Measurements from ENCODE around the gene TIPRL. TPM values are rescaled to one million over a fixed set of nuclear protein-coding genes. Genes with fewer than 3 reads are reported as not detected.

The TIPRL gene
- total and polyA plus RNA-seq, 9 of the 15 experiments (the other 6 are each of a cell fraction or from before 2014, with no cell fraction given): 41.4 to 90.2 (median 69.9) TPM

- POLR2A ChIA-PET: interaction anchor here (0.6 kb wide), 3 partner anchors 9 to 850 kb away, joined by 3 read pairs; no protein-coding TSS in a partner anchor
- FAIRE-seq (no peak), ATAC-seq (no peak), DNase-seq (ENCODE audit: extremely low read depth in 1 of 4, low spot score in 3 of 4) (no peak)
- Histone ChIP-seq H2AFZ (ENCODE audit: low read depth, low read length) (no peak overlapping the region), H4K20me1 (replicated peaks; ENCODE audit: control insufficient read depth, insufficient read depth, low read length) (no peaks in the 10 kb centered on the region), H3K4me3 (no peak overlapping the region), H3K9me1 (ENCODE audit: control insufficient read depth, insufficient read depth, low read length) (no peaks in the 10 kb centered on the region), H3K4me1 (replicated peaks in 1 of 2; ENCODE audit: control insufficient read depth in 2 of 2, insufficient read depth in 2 of 2, low read length in 2 of 2) (peaks cover 0 to 6% of the 10 kb centered on the region in 2 experiments; a peak in 2 of 5 replicates), H3K9me3 (replicated peaks; ENCODE audit: control insufficient read depth, insufficient read depth, low read depth, low read length) (no peaks in the 10 kb centered on the region), H3K36me3 (ENCODE audit: control insufficient read depth, insufficient read depth, low read length) (peaks cover 55% of the 10 kb centered on the region), H3K79me2 (ENCODE audit: control insufficient read depth, insufficient read depth, low read length) (no peaks in the 10 kb centered on the region), H3K27me3 (ENCODE audit: control insufficient read depth in 2 of 2, insufficient read depth in 2 of 2, low read length in 2 of 2) (no peaks in the 10 kb centered on the region), H3K4me2 (ENCODE audit: insufficient read depth, low read length) (no peak overlapping the region), H3K9ac (ENCODE audit: insufficient read depth in 1 of 2, low read depth in 2 of 2, low read length in 2 of 2) (no peak overlapping the region), H3K27ac (ENCODE audit: extremely low read depth, low read depth, low read length) (no peak overlapping the region)
- CTCF ChIA-PET (ENCODE audit: low intra/inter-chr PET ratio): no interaction called here
- in situ Hi-C loops (cut with MboI): no loop called here
- 53% methylated on average over 3 of the region's 3 CpGs for WGBS (ENCODE audit: insufficient coverage, low coverage, missing lambda C conversion rate)
- TF ChIP-seq TFAP4 (CRISPR knock-in tag; IDR thresholded peaks at IDR 0.05; ENCODE audit: borderline replicate concordance): no peak
- no TSS peak for BruUV-seq (replicated peaks)
- intact Hi-C loops (cut with micrococcal nuclease): no loop called here
These were observed 20.3 kb downstream of the TIPRL start for GRCh38 chr1:168199056-168199455.

GRCh38 chr1:168202941-168203654, 24.3 kb downstream of the TIPRL start:
- Histone ChIP-seq H4K20me1 (replicated peaks; ENCODE audit: control insufficient read depth, insufficient read depth, low read length) (no peaks in the 10 kb centered on the region), H3K9me1 (ENCODE audit: control insufficient read depth, insufficient read depth, low read length) (no peaks in the 10 kb centered on the region), H3K9ac (ENCODE audit: insufficient read depth in 1 of 2, low read depth in 2 of 2, low read length in 2 of 2) (no peak overlapping the region), H3K9me3 (replicated peaks; ENCODE audit: control insufficient read depth, insufficient read depth, low read depth, low read length) (no peaks in the 10 kb centered on the region), H3K4me1 (replicated peaks in 1 of 2; ENCODE audit: control insufficient read depth in 2 of 2, insufficient read depth in 2 of 2, low read length in 2 of 2) (no peaks in the 10 kb centered on the region), H3K79me2 (ENCODE audit: control insufficient read depth, insufficient read depth, low read length) (no peaks in the 10 kb centered on the region), H3K4me3 (no peak overlapping the region), H3K4me2 (ENCODE audit: insufficient read depth, low read length) (no peak overlapping the region), H3K27me3 (ENCODE audit: control insufficient read depth in 2 of 2, insufficient read depth in 2 of 2, low read length in 2 of 2) (no peaks in the 10 kb centered on the region), H3K36me3 (ENCODE audit: control insufficient read depth, insufficient read depth, low read length) (peaks cover 31% of the 10 kb centered on the region), H2AFZ (ENCODE audit: low read depth, low read length) (no peak overlapping the region), H3K27ac (ENCODE audit: extremely low read depth, low read depth, low read length) (no peak overlapping the region)
- ChIA-PET CTCF (ENCODE audit: low intra/inter-chr PET ratio) (no interaction called here), POLR2A (interaction anchor here (1.1 to 1.2 kb wide), 3 partner anchors 13 to 23 kb away, joined by 3 to 5 read pairs (median 4); no protein-coding TSS in a partner anchor)
- TF ChIP-seq NFE2L1 (tag; IDR thresholded peaks at IDR 0.05; ENCODE audit: borderline replicate concordance, low read depth) (no peak), ZNF316 (IDR thresholded peaks at IDR 0.05) (0 out of 2 replicates have a peak, but pooled peaks have one; percentile 5), CEBPB (tag; IDR thresholded peaks at IDR 0.05) (peak; percentile 60), CEBPG (CRISPR knock-in tag; IDR thresholded peaks at IDR 0.05) (no peak), CEBPG (tag; conservative IDR thresholded peaks at IDR 0.05 in 1 of 2, IDR thresholded peaks at IDR 0.05 in 1 of 2) (peak in 1 of 2 experiments; percentile 32; a peak in 1 of 4 replicates), ELK1 (CRISPR knock-in tag; IDR thresholded peaks at IDR 0.05) (no peak)
- DNase-seq (ENCODE audit: extremely low read depth in 1 of 4, low spot score in 3 of 4) (no peak), ATAC-seq (no peak; the same call in 2 of the 3 replicates), FAIRE-seq (no peak)
- intact Hi-C loops (cut with micrococcal nuclease): no loop called here
- in situ Hi-C loops (cut with MboI): no loop called here
- WGBS (ENCODE audit: insufficient coverage, low coverage, missing lambda C conversion rate): 71% methylated on average over 1 of the region's 1 CpG
- no TSS peak for BruUV-seq (replicated peaks)
